Stomach (tissue), 9 donors: ENCODE data around the gene PSORS1C1. TPM values are rescaled to one million over a fixed set of nuclear protein-coding genes. Genes with fewer than 3 reads are reported as not detected.

Source experiments
- DNase-seq, 2 donors: peaks; one replicate each; pipeline versions ENCODE4 v3.0.0 to v3.0.0-alpha.2; 2013 to 2019
- H3K27ac ChIP-seq, 5 donors: fragments of 200-600 bp in 4 of 5; sonication (generic) in 4 of 5; one replicate each; pipeline ENCODE4 v1.5.1; 2013 to 2019; ENCODE audit warnings: mild to moderate bottlenecking in 1 of 5, moderate library complexity in 1 of 5
- H3K27me3 ChIP-seq, 3 donors: fragments of 200-600 bp; sonication (generic); one replicate each; pipeline ENCODE4 v1.5.1; 2017 to 2019; ENCODE audit warnings: mixed run types in 1 of 3
- H3K36me3 ChIP-seq, 4 donors: fragments of 200-600 bp; sonication (generic); 1 replicate in 3 of 4; 2 replicates in 1 of 4; pipeline ENCODE4 v1.5.1; 2016 to 2019
- H3K4me1 ChIP-seq, 4 donors: fragments of 200-600 bp; sonication (generic); one replicate each; pipeline ENCODE4 v1.5.1; 2016 to 2019
- H3K4me3 ChIP-seq, 4 donors: fragments of 200-600 bp; sonication (generic) in 3 of 4; one replicate each; pipeline ENCODE4 v1.5.1; 2016 to 2019; ENCODE audit warnings: mild to moderate bottlenecking in 1 of 4
- H3K9me3 ChIP-seq, 4 donors: fragments of 200-600 bp; sonication (generic); one replicate each; pipeline ENCODE4 v1.5.1; 2016 to 2019
- CTCF ChIP-seq, 7 experiments: fragments of 450-650 bp in 4 of 7; fragments of 200-600 bp in 3 of 7; sonication (generic) in 3 of 7; IDR thresholded peaks; one replicate each; pipeline ENCODE4 v1.5.1; 2016 to 2019; ENCODE audit warnings: antibody characterized with exemption in 7 of 7, control low read depth in 2 of 7, mild to moderate bottlenecking in 1 of 7
- EP300 ChIP-seq: sonication (generic); formaldehyde crosslinking; IDR thresholded peaks from one replicate; pipeline ENCODE4 v1.6.1; 2017; ENCODE audit warnings: antibody characterized with exemption
- POLR2A ChIP-seq, 4 donors: fragments of 450-650 bp; IDR thresholded peaks; one replicate each; pipeline ENCODE4 v1.6.1; 2016; ENCODE audit warnings: antibody characterized with exemption in 4 of 4, control low read depth in 2 of 4, mild to moderate bottlenecking in 1 of 4, moderate library complexity in 1 of 4
- POLR2AphosphoS5 ChIP-seq, 3 donors: sonication (generic); formaldehyde crosslinking; IDR thresholded peaks; one replicate each; pipeline ENCODE4 v1.6.1; 2016; ENCODE audit warnings: antibody characterized with exemption in 3 of 3
- WGBS, 5 donors: extraction: QIAGEN DNeasy Blood & Tissue Kit in 3 of 5; methylation state at CpG; one replicate each; pipeline versions ENCODE4 v1.1.5 to v1.1.7; 2013 to 2018; 5-methylcytosine and 5-hydroxymethylcytosine counted together
- intact Hi-C: fragments of 100-400 bp; cut with DNase I; formaldehyde crosslinking; loops from one replicate; pipeline ENCODE4 v1.15.1; 2023; ENCODE audit warnings: low total_unique reads
- polyA plus RNA-seq, 3 donors: library from polyadenylated mRNA; stranded (reverse); fragments of 200-250 nt; gene quantifications; one replicate each; pipeline ENCODE4 v1.2.3, GENCODE V29; 2013
- total RNA-seq, 5 donors: library from RNA; depleted of rRNA; stranded (reverse); fragments of >200 nt; gene quantifications; one replicate each; pipeline versions ENCODE4 v1.1.0 to v1.2.3, GENCODE V29; 2014 to 2016
- donor health status: healthy with polysubstance abuse.
- donor health status: Bipolar disorder and iron deficiency.
- donor health status: healthy.

Gene PSORS1C1
- total and polyA plus RNA-seq, 8 donors, result 2.7 to 7.4 (median 3.9) TPM; not detected in 1

GRCh38 chr6:31070711-31071197 lies 43.8 kb upstream of the PSORS1C1 start:
- H3K9me3 ChIP-seq, result no peaks in the 10 kb centered on the region
- WGBS, 5 donors, result 24 to 35% (median 32%) methylated on average over 6 of the region's 6 CpGs
- peak; percentile 41 to 91 for DNase-seq
- H3K27me3 ChIP-seq, result no peaks in the 10 kb centered on the region
- no peak overlapping the region for H3K4me3 ChIP-seq
- no peak overlapping the region for H3K27ac ChIP-seq
- peak in 1 of 3 donors; percentile 46 for TF ChIP-seq POLR2AphosphoS5 (IDR thresholded peaks at IDR 0.05)
- peak in 5 of 7 experiments; percentile 0 to 54 (median 34) for TF ChIP-seq CTCF (IDR thresholded peaks at IDR 0.05)
- TF ChIP-seq EP300, result no peak
- intact Hi-C loops, result loop anchor here (10.0 kb wide), 1 partner anchor 236 kb away; no protein-coding TSS in a partner anchor
- peaks cover 0 to 22% (median 9%) of the 10 kb centered on the region in 4 donors for H3K4me1 ChIP-seq
- no peaks in the 10 kb centered on the region for H3K36me3 ChIP-seq

- Histone ChIP-seq H3K27me3 (no peaks in the 10 kb centered on the region), H3K36me3 (no peaks in the 10 kb centered on the region), H3K9me3 (no peaks in the 10 kb centered on the region), H3K4me1 (peaks cover 0 to 17% (median 11%) of the 10 kb centered on the region in 4 donors), H3K4me3 (no peak overlapping the region), H3K27ac (no peak overlapping the region)
- TF ChIP-seq CTCF (IDR thresholded peaks at IDR 0.05), result no peak
- TF ChIP-seq POLR2A (IDR thresholded peaks at IDR 0.05), result no peak
- no peak for TF ChIP-seq POLR2AphosphoS5 (IDR thresholded peaks at IDR 0.05)
- no peak for TF ChIP-seq EP300
- no peak for DNase-seq
- intact Hi-C loops, result loop anchor here (10.0 kb wide), 1 partner anchor 240 kb away; no protein-coding TSS in a partner anchor
- WGBS, 5 donors, result 86 to 93% (median 87%) methylated on average over 4 of the region's 4 CpGs
These were observed 40.2 kb upstream of the PSORS1C1 start for GRCh38 chr6:31074401-31074800.

DNA sequence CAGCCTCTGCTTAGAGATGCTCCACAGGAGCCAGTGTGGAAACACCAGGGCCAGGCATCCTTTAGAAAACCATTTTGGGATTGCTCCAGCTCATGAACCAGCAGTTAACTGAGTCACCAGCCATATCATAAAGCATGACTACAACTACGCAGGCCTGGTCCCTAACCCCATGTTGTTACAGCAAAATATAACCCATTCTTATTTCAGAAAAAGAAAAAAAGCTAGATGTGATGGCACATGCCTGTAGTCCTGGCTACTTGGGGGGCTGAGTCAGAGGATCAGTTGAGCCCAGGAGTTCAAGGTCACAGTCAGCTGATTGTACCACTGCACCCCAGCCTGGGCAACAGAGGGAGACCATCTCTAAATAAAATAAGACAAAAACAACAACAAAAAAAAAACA lies 39.1 kb upstream of the PSORS1C1 start:
- Histone ChIP-seq H3K4me1 (peaks cover 0 to 24% (median 16%) of the 10 kb centered on the region in 4 donors), H3K27ac (no peak overlapping the region), H3K4me3 (no peak overlapping the region), H3K27me3 (no peaks in the 10 kb centered on the region), H3K9me3 (no peaks in the 10 kb centered on the region), H3K36me3 (no peaks in the 10 kb centered on the region)
- intact Hi-C loops, result loop anchor here (5.0 to 10.0 kb wide), 2 partner anchors 153 to 241 kb away; no protein-coding TSS in a partner anchor
- WGBS, 5 donors, result 88 to 94% (median 90%) methylated on average over 1 of the region's 1 CpG
- no peak for TF ChIP-seq CTCF (IDR thresholded peaks at IDR 0.05)
- TF ChIP-seq POLR2A (IDR thresholded peaks at IDR 0.05), result no peak
- no peak for TF ChIP-seq POLR2AphosphoS5 (IDR thresholded peaks at IDR 0.05)
- no peak for TF ChIP-seq EP300
- DNase-seq, result no peak

DNA sequence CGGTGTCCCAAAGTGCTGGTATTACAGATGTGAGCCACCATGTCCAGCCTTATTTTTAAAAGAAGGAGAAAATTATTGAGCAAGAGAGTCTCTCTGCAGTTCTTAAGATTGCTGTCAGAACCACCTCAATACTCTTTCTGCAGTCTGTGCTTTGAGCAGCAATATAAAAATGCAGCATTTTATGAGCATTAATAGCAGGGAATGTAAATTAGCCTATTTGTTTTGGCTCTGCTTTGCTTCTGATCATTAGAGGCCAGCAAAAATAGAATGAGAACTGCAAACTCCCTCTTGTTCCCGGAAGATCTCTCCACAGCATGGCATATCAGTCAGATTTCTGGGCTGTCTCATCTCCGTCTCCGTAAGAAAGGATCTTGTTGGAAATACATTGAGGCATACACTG lies 38.0 kb upstream of the PSORS1C1 start:
- Histone ChIP-seq H3K27ac (no peak overlapping the region), H3K27me3 (no peaks in the 10 kb centered on the region), H3K36me3 (no peaks in the 10 kb centered on the region), H3K9me3 (no peaks in the 10 kb centered on the region), H3K4me1 (peaks cover 0 to 24% (median 16%) of the 10 kb centered on the region in 4 donors), H3K4me3 (no peak overlapping the region)
- intact Hi-C loops, result loop anchor here (5.0 to 10.0 kb wide), 2 partner anchors 154 to 242 kb away; no protein-coding TSS in a partner anchor
- no peak for DNase-seq
- 46 to 72% (median 59%) methylated on average over 4 of the region's 4 CpGs for WGBS, 5 donors
- TF ChIP-seq CTCF (IDR thresholded peaks at IDR 0.05) (no peak), POLR2AphosphoS5 (IDR thresholded peaks at IDR 0.05) (no peak), EP300 (no peak), POLR2A (IDR thresholded peaks at IDR 0.05) (no peak)
